GM13977 (cell line): Measurements from ENCODE around the gene MS4A10.

ENCODE experiments used
- DNase-seq: peaks from one replicate; pipeline ENCODE4 v3.0.0; 2012; ENCODE audit warnings: low spot score
- in situ Hi-C: fragments of 300-500 bp; cut with MboI; formaldehyde crosslinking; loops from one replicate; pipeline ENCODE4 v1.12.0; 2022; ENCODE audit warnings: low sequenced_read_pairs, low pct_unique_long_range_greater_than_20kb, mixed read lengths, inconsistent platforms; ENCODE audit not compliant: unreplicated experiment
- TF ChIP-seq, protein P1 (sequence below): IDR thresholded peaks from 2 replicates; pipeline ENCODE4 v1.5.1; 2012; ENCODE audit warnings: mild to moderate bottlenecking, control low read depth; ENCODE audit not compliant: insufficient read depth; ENCODE audit errors: extremely low read depth, missing control alignments

Gene MS4A10

DNA sequence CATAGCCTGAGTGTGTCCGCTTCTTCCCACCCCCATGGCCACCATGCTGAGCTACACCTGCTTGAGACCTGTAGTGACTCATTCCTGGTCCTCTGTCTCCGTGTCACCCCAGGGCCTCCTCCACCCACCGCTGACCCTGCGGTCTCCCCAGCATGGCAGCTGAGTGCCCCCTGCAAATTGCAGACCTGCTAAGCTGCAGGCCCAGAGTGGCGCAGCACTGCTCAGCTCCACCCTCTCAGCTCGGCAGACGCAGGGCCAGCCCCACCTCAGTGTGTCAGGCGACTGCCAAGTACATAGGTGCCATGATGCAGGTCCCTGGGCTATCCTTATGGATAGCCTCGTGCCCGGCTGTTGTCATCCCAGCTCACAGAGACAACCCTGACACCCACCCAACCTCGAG is 15.3 kb upstream of the MS4A10 start:
- DNase-seq = no peak
- in situ Hi-C loops = loop anchor here (25.0 kb wide), 1 partner anchor 408 kb away; no protein-coding TSS in a partner anchor
- TF ChIP-seq, protein P1, sequence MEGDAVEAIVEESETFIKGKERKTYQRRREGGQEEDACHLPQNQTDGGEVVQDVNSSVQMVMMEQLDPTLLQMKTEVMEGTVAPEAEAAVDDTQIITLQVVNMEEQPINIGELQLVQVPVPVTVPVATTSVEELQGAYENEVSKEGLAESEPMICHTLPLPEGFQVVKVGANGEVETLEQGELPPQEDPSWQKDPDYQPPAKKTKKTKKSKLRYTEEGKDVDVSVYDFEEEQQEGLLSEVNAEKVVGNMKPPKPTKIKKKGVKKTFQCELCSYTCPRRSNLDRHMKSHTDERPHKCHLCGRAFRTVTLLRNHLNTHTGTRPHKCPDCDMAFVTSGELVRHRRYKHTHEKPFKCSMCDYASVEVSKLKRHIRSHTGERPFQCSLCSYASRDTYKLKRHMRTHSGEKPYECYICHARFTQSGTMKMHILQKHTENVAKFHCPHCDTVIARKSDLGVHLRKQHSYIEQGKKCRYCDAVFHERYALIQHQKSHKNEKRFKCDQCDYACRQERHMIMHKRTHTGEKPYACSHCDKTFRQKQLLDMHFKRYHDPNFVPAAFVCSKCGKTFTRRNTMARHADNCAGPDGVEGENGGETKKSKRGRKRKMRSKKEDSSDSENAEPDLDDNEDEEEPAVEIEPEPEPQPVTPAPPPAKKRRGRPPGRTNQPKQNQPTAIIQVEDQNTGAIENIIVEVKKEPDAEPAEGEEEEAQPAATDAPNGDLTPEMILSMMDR = no peak

DNA sequence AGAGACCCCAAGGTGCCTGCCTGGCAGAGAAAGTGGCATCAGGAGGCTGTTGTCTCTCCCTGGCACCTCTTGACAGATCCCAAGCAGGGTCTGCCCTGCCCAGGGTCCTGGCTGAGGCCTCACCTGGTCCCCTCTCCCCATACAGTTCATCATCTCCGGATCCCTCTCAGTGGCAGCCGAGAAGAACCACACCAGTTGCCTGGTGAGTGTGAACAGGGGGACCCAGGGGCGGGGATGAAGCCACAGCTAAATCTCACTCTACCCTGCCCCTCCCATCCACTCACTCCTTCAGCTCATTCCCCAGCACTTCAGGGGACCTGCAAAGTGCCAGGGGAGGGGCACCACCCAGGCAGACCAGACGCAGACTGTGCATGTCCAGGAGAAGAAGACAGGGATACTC is 14.0 kb upstream of the MS4A10 start:
- in situ Hi-C loops = loop anchor here (25.0 kb wide), 1 partner anchor 409 kb away; no protein-coding TSS in a partner anchor
- TF ChIP-seq, protein P1 = no peak
- no peak for DNase-seq

DNA sequence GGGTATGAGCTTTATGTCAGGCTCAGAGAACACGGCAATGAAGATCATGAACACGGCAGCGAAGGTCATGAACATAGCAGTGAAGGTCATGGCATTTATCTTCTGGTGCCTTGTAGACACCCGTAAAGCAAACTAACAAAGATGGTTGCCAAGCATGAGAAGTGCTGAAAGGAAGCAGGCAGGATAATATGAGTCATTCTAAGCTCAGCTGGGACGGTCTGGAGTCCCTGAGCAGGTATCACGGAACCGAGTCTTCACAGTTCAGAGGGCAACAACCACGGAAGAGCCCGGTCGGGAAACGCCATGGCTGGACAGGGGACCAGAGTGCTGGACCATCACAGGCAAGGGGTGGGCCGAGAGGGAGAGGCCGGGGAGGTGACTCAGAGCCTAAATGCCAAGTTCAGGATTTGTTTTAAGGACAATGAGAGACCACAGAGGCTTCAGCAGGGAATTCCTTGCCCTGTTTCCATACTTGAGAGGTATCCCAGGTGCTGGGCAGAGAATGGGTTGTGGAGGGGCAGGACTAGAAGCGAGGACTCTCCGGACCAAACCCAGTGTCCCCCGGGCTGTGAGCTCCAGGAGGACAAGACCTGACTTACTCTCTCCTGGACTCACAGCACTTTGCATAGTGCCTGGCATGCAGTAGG is 13.1 kb upstream of the MS4A10 start:
- DNase-seq = no peak
- in situ Hi-C loops = loop anchor here (25.0 kb wide), 1 partner anchor 410 kb away; no protein-coding TSS in a partner anchor
- TF ChIP-seq, protein P1 = no peak

DNA sequence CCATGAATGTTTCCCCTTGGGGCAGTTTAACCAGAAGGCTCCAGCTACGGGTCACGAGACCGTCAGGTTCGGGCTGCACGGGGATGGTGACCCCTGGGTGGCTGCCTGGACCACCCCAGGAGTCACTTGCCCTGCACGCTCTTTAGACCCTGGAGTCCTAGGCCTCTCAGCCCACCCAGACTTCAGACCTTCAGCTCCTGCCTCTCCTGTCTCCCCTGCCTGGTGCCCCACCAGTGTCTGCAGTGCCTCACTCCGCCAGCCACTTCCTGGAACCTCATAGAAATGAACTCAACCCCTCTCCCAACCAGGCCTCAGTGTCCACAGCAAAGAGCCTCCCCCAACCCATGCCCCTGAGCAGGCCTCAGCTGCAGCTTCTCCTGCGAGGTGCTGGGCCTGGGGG is 12.5 kb upstream of the MS4A10 start:
- no peak for DNase-seq
- TF ChIP-seq, protein P1 = no peak
- in situ Hi-C loops = loop anchor here (25.0 kb wide), 1 partner anchor 410 kb away; no protein-coding TSS in a partner anchor

DNA sequence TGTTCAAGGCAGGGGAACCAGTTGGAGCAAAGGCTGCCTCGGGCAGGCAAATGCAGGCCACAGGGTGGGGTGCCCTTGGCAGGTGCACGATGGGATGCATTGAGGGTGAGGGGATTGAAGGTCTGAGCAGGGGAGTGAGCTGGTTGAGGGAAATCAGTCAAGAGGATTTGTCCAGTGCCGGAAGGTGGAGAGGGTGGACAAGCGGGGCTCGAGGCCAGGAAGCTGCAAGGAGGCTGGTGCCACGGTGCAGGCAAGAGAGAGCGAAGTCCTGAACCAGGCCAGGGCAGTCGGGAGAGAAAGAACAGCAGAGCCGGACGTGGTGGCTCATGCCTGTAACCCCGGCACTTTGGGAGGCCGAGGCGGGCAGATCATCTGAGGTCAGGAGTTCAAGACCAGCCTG is 10.4 kb upstream of the MS4A10 start:
- in situ Hi-C loops = loop anchor here (25.0 kb wide), 1 partner anchor 412 kb away; no protein-coding TSS in a partner anchor
- TF ChIP-seq, protein P1 = no peak
- DNase-seq = no peak

DNA sequence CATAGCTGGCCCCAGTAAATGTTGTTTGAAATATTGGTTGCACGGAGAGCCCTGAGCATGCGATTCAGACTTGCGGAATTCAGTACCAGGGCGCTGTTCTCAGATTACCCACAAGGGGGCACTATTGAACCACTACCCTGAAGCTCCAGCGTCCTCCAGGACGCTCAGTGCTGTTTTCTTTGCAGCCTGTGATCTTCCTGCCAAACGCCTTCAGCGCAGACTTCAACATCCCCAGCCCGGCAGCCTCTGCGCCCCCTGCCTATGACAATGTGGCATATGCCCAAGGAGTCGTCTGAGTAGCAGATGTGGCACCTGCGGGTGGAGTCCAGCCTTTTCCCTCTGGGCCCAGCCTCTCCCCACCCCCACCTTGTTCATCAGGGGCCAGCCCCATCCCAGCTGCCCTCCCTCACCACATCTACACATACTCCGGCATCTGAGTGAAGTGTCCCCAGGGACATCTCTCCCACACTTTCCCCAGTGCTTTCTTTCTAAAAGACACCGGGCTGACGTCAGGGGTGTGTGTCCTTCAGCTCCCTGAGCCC is 9.6 kb upstream of the MS4A10 start:
- TF ChIP-seq, protein P1 = peak; percentile 77
- DNase-seq = peak; percentile 88
- in situ Hi-C loops = no loop called here
